Esophagus squamous epithelium (tissue), 4 donors: ENCODE data around the gene NUP188.

Experiments
- CTCF ChIP-seq, 6 experiments: fragments of 450-650 bp in 4 of 6; fragments of 200-600 bp in 2 of 6; sonication (generic) in 2 of 6; IDR thresholded peaks; one replicate each; pipeline ENCODE4 v1.5.1; 2016 to 2019; ENCODE audit warnings: antibody characterized with exemption in 6 of 6, mild to moderate bottlenecking in 4 of 6, moderate library complexity in 4 of 6
- POLR2A ChIP-seq, 4 donors: fragments of 450-650 bp; IDR thresholded peaks; one replicate each; pipeline ENCODE4 v1.6.1; 2017; ENCODE audit warnings: antibody characterized with exemption in 4 of 4, mild to moderate bottlenecking in 4 of 4, moderate library complexity in 3 of 4

DNA sequence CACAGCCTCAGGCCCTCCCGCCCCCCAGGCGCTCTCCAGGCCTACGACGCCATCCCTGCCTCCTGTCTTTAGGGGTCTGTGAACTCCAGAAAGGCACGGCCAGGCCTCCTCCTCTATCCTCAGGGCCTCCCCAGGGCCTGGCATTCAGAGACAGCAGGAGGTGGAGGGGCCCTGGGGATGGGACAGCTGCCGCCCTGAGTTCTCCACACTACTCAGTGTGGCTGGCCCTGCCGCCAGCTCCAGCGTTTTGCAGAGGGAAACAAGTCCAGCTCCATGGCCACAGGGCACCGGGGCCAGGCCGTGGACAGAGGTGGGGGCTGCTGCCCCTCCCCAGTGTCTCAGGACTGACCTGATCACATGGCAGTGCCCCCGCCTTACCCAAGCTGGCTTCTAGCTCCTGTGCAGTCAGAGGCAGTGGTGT lies 64.3 kb downstream of the NUP188 start:
- TF ChIP-seq CTCF (IDR thresholded peaks at IDR 0.05) (no peak), POLR2A (IDR thresholded peaks at IDR 0.05) (no peak)
